ENCODE results near the gene ZNF121. TPM values are rescaled to one million over a fixed set of nuclear protein-coding genes. Genes with fewer than 3 reads are reported as not detected.

Gene ZNF121
- total and polyA plus RNA-seq, 2 donors (not counting 1 experiment from before 2014, with no cell fraction given) = 7.1 to 48.0 TPM

GRCh38 chr19:9627856-9628255 is 43.6 kb upstream of the ZNF121 start:
- Mint-ChIP-seq H3K9me3 (ENCODE audit: insufficient read depth) (no peaks in the 10 kb centered on the region), H3K4me1 (peaks cover 3% of the 10 kb centered on the region), H3K4me3 (no peak overlapping the region), H3K27me3 (no peaks in the 10 kb centered on the region), H3K27ac (no peak overlapping the region)
- Histone ChIP-seq H3K36me3 (replicated peaks in 1 of 2; ENCODE audit: control extremely low read depth in 1 of 2, control insufficient read depth in 1 of 2, extremely low read depth in 1 of 2, insufficient read depth in 2 of 2, low read length in 1 of 2) (peaks cover 8 to 9% of the 10 kb centered on the region in 2 experiments), H3K79me2 (ENCODE audit: control insufficient read depth, insufficient read depth, low read length) (no peaks in the 10 kb centered on the region), H3K9me3 (ENCODE audit: control extremely low read depth in 1 of 3, control insufficient read depth in 2 of 3, insufficient read depth in 1 of 3, low read length in 2 of 3) (no peaks in the 10 kb centered on the region), H3K4me3 (ENCODE audit: control extremely low read depth in 1 of 5, extremely low read depth in 1 of 5, insufficient read depth in 1 of 5, low read depth in 2 of 5, low read length in 4 of 5) (no peak overlapping the region), H3K27me3 (replicated peaks in 1 of 4; ENCODE audit: control extremely low read depth in 1 of 4, control insufficient read depth in 3 of 4, insufficient read depth in 4 of 4, low read length in 3 of 4) (no peaks in the 10 kb centered on the region), H2AFZ (ENCODE audit: insufficient read depth, low read depth, low read length, poor library complexity, severe bottlenecking) (no peak overlapping the region), H3K4me1 (ENCODE audit: control insufficient read depth in 2 of 2, insufficient read depth in 2 of 2, low read length in 2 of 2) (no peaks in the 10 kb centered on the region), H4K20me1 (ENCODE audit: control insufficient read depth, insufficient read depth, low read length, poor library complexity, severe bottlenecking) (no peaks in the 10 kb centered on the region), H3K4me2 (replicated peaks; ENCODE audit: low read depth, low read length, poor library complexity, severe bottlenecking) (no peak overlapping the region), H3K27ac (ENCODE audit: low read length in 2 of 2) (no peak overlapping the region), H3K9ac (ENCODE audit: low read length) (no peak overlapping the region)
- TF ChIP-seq EZH2 (IDR thresholded peaks at IDR 0.05; ENCODE audit: borderline replicate concordance, insufficient read depth, low read depth, low read length, poor library complexity, severe bottlenecking) = no peak
- no peak for TF ChIP-seq CTCF (IDR thresholded peaks at IDR 0.05)
- intact Hi-C loops (cut with micrococcal nuclease) = loop anchor here (10.0 kb wide), 1 partner anchor 397 kb away; no protein-coding TSS in a partner anchor
- no CpG with 5 or more reads among the region's 2 CpGs for WGBS (ENCODE audit: insufficient coverage)
- CTCF ChIA-PET = interaction anchor here (4.5 kb wide), 1 partner anchor 168 kb away, joined by 30 read pairs; no protein-coding TSS in a partner anchor
- ATAC-seq (ENCODE audit: low read depth) = no peak
- no peak for DNase-seq
- POLR2A ChIA-PET = no interaction called here

- DNase-seq = no peak
- H3K4me3 ChIP-seq (ENCODE audit: control extremely low read depth in 1 of 5, extremely low read depth in 1 of 5, insufficient read depth in 1 of 5, low read depth in 2 of 5, low read length in 4 of 5) = no peak overlapping the region
- Mint-ChIP-seq H3K27me3 (peaks cover 2% of the 10 kb centered on the region), H3K4me1 (peaks cover 22% of the 10 kb centered on the region), H3K27ac (peak overlapping the region; percentile 46), H3K9me3 (ENCODE audit: insufficient read depth) (peaks cover 3% of the 10 kb centered on the region), H3K4me3 (peak overlapping the region; percentile 76)
- ChIA-PET POLR2A (interaction anchor here (0.6 kb wide), 1 partner anchor 163 kb away, joined by 6 read pairs; no protein-coding TSS in a partner anchor), CTCF (interaction anchor here (0.9 to 1.9 kb wide), 4 partner anchors 36 to 176 kb away, joined by 3 to 6 read pairs (median 4); no protein-coding TSS in a partner anchor)
- WGBS (ENCODE audit: insufficient coverage) = no CpG with 5 or more reads among the region's 2 CpGs
- no peak for TF ChIP-seq EZH2 (IDR thresholded peaks at IDR 0.05; ENCODE audit: borderline replicate concordance, insufficient read depth, low read depth, low read length, poor library complexity, severe bottlenecking)
- no peak for TF ChIP-seq CTCF (IDR thresholded peaks at IDR 0.05)
- peaks cover 3 to 8% of the 10 kb centered on the region in 2 experiments for H3K36me3 ChIP-seq (replicated peaks in 1 of 2; ENCODE audit: control extremely low read depth in 1 of 2, control insufficient read depth in 1 of 2, extremely low read depth in 1 of 2, insufficient read depth in 2 of 2, low read length in 1 of 2)
- H3K27ac ChIP-seq (ENCODE audit: low read length in 2 of 2) = no peak overlapping the region
- ATAC-seq (ENCODE audit: low read depth) = no peak
- H3K27me3 ChIP-seq (replicated peaks in 1 of 4; ENCODE audit: control extremely low read depth in 1 of 4, control insufficient read depth in 3 of 4, insufficient read depth in 4 of 4, low read length in 3 of 4) = no peaks in the 10 kb centered on the region
- no peaks in the 10 kb centered on the region for H4K20me1 ChIP-seq (ENCODE audit: control insufficient read depth, insufficient read depth, low read length, poor library complexity, severe bottlenecking)
- H3K9me3 ChIP-seq (ENCODE audit: control extremely low read depth in 1 of 3, control insufficient read depth in 2 of 3, insufficient read depth in 1 of 3, low read length in 2 of 3) = no peaks in the 10 kb centered on the region
- peaks cover 25% of the 10 kb centered on the region for H3K79me2 ChIP-seq (ENCODE audit: control insufficient read depth, insufficient read depth, low read length)
- H3K4me1 ChIP-seq (ENCODE audit: control insufficient read depth in 2 of 2, insufficient read depth in 2 of 2, low read length in 2 of 2) = peaks cover 12 to 21% of the 10 kb centered on the region in 2 donors
- intact Hi-C loops (cut with micrococcal nuclease) = loop anchor here (5.0 to 10.0 kb wide), 2 partner anchors 402 to 480 kb away; partner anchors contain the start of gene ZNF317
- H2AFZ ChIP-seq (ENCODE audit: insufficient read depth, low read depth, low read length, poor library complexity, severe bottlenecking) = no peak overlapping the region
- no peak overlapping the region for H3K9ac ChIP-seq (ENCODE audit: low read length)
- H3K4me2 ChIP-seq (replicated peaks; ENCODE audit: low read depth, low read length, poor library complexity, severe bottlenecking) = no peak overlapping the region
These were observed 38.2 kb upstream of the ZNF121 start for GRCh38 chr19:9622531-9622930.

Measured in B cell (primary cell).